Putamen (tissue), 1 donor: ENCODE measurements around the gene EDN3.

Experiments
- DNase-seq: peaks from one replicate; pipeline ENCODE4 v3.0.0-alpha.2; 2016; ENCODE audit warnings: low spot score

EDN3 gene

DNA sequence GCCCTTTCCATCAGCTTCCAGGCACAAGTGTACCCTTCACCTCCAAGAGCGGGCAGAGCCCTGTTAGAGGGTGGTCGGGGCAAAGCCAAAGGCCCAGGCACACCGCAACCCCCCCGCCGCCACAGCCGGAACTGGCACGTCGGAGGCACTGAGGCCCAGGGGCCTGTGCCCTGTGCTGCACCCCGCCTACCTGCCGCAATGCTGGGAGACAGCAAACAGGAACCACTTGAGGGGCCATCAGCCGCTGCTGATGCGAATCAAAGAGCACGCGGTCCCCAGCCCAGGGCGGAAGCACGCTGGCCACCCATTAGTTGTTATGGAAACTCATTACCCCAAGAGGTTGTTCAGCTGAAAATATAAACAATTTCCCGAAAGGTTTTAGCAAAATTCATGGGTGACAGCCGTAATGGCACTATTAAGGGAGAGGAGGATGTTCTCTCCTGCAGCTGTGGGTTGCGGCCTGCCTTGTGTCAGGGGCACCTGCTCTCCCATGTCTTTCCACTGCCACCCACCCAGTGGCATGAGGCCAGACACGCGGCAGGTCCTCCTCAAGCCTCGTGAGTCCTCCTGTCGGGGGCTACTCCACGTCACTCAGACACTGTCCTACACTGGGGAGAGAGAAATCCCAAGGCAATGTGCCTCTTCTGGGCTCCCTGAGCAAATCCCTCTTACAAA is 65.3 kb downstream of the EDN3 start:
- no peak for DNase-seq

DNA sequence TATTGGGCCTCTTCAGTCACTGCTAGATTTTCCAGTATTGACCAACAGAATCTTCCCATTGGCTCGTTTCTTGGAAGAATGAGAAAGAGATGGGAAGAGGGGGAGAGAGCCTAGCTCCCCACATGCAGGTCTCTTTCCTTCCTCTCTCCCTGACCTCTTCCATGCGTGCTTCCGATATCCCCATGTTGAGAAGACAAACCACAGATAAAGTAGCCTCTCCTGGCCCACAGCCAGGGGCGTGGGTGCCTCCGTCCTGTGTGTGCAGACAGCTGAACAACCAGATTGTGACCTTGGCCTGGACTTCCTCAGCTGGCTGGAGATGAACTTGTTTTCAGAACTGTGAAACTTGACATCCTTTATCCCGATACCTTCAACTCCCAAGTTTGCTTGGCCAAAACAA is 71.0 kb downstream of the EDN3 start:
- DNase-seq: no peak

DNA sequence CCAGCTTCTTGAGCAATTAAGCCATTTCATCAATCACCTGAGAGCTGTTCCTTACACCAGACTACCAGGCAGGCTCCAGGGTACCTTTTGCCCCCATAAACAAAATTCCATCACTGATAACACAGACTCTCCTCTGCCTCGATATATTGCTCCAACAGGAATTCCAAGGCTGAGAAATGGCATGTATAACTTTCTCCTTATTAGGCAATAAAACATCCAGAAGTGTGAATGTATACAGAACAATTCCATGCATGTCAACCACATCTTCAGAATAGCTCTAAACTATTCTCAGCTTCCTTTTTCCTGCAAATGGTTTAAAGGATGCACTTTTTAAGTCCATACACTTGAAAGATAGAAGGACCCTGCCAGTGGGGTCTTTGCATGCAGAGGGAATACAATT is 73.8 kb downstream of the EDN3 start:
- DNase-seq: no peak

DNA sequence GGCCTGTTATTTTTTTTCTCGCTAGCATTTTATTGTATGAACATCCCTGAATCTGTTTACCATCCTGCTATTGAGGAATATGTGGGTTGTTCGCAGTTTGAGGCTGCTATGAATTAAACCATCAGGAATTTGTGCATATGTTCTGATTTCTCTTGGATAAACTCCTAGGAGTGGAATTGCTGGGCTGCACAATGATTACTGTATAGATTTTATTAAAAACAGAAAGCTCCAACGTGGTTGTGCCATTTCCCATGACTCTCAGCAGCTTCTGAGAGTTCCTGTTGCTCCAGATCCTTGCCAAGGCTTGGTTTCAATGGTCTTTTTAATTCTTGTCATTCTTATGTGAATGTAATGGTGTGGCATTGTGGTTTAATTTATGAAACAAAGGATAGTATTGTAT is 75.1 kb downstream of the EDN3 start:
- DNase-seq: no peak
